K562 (cell line): ENCODE results near the gene HLF.

Experiments
- CTCF ChIP-seq, 3 experiments: IDR thresholded peaks in 2 of 3; conservative IDR thresholded peaks in 1 of 3; 2 replicates each; pipeline ENCODE4 v1.5.1; 2011 to 2012; ENCODE audit warnings: low read length in 3 of 3, mild to moderate bottlenecking in 3 of 3, control low read depth in 2 of 3, improper control_type of control experiment in 1 of 3, inconsistent platforms in 1 of 3, low read depth in 1 of 3, mixed read lengths in 1 of 3, moderate library complexity in 1 of 3; ENCODE audit not compliant: insufficient read depth in 2 of 3
- STAT6 ChIP-seq: sonication (generic); formaldehyde crosslinking; IDR thresholded peaks from 2 replicates; pipeline ENCODE4 v1.8.1; 2023; ENCODE audit warnings: mild to moderate bottlenecking, missing genetic modification reagents

DNA sequence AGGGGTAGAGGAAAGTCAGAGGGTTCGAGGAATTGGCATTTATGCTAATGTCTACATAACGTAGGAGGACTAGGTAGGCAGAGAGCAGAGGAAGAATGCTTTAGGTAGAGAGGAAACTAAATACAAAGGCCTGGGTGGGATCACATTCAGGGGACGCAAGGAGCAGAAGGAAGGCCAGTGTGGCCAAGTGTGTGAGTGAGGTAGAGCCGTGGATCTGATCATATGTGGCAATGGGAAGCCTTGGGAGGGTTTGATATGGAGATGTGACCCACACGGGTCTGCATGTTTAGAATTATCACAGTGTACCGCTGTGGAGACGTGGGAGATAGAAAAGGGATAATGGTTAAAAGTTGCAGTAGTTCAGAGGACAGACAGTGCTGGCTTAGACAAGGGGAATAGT is 43.1 kb downstream of the HLF start:
- TF ChIP-seq STAT6 (CRISPR knock-in tag) (no peak), CTCF (IDR thresholded peaks at IDR 0.05 in 2 of 3, conservative IDR thresholded peaks at IDR 0.05 in 1 of 3; ENCODE audit: insufficient read depth in 2 of 3, low read depth in 1 of 3, low read length in 3 of 3) (no peak)
